GM23338 (cell line): ENCODE measurements around the gene MED13L. TPM values are rescaled to one million over a fixed set of nuclear protein-coding genes. Genes with fewer than 3 reads are reported as not detected.

Source experiments
- ATAC-seq: fragments of 200-7000 bp; cut with Tn5 transposase; 3 replicates; pipeline ENCODE4 v1.9.1; 2020
- DNase-seq: peaks from one replicate; pipeline ENCODE4 v3.0.0-alpha.2; 2015; ENCODE audit warnings: low spot score
- H2AFZ ChIP-seq: fragments of 200-600 bp; sonication (generic); 2 replicates; pipeline ENCODE4 v1.8.0; 2016; ENCODE audit warnings: antibody characterized with exemption, mild to moderate bottlenecking, moderate library complexity
- H3F3A ChIP-seq: fragments of 200-600 bp; sonication (generic); replicated peaks from 2 replicates; pipeline ENCODE4 v1.8.0; 2017; ENCODE audit warnings: antibody characterized with exemption, mixed run types, low read depth
- H3K27ac ChIP-seq: fragments of 200-600 bp; sonication (generic); 2 replicates; pipeline ENCODE4 v1.6.1; 2016; ENCODE audit warnings: low read depth
- H3K27me3 ChIP-seq: fragments of 200-600 bp; sonication (generic); 2 replicates; pipeline ENCODE4 v1.8.0; 2016; ENCODE audit warnings: mild to moderate bottlenecking, mixed run types, moderate library complexity; ENCODE audit not compliant: insufficient read depth
- H3K36me3 ChIP-seq: fragments of 200-600 bp; sonication (generic); 2 replicates; pipeline ENCODE4 v1.8.0; 2016; ENCODE audit warnings: mild to moderate bottlenecking; ENCODE audit not compliant: insufficient read depth
- H3K4me1 ChIP-seq: fragments of 200-600 bp; sonication (generic); 2 replicates; pipeline ENCODE4 v1.8.0; 2016; ENCODE audit warnings: mild to moderate bottlenecking, moderate library complexity; ENCODE audit not compliant: insufficient read depth
- H3K4me2 ChIP-seq: fragments of 200-600 bp; sonication (generic); 2 replicates; pipeline ENCODE4 v1.7.1; 2017; ENCODE audit warnings: mixed run types
- H3K4me3 ChIP-seq: fragments of 200-600 bp; sonication (generic); 2 replicates; pipeline ENCODE4 v1.6.1; 2016; ENCODE audit warnings: mixed run types
- H3K79me2 ChIP-seq: fragments of 200-600 bp; sonication (generic); replicated peaks from 2 replicates; pipeline ENCODE4 v1.8.0; 2017; ENCODE audit warnings: mild to moderate bottlenecking; ENCODE audit not compliant: insufficient read depth
- H3K9me2 ChIP-seq: fragments of 200-600 bp; sonication (generic); 2 replicates; pipeline ENCODE4 v1.8.0; 2017; ENCODE audit not compliant: insufficient read depth
- H4K20me1 ChIP-seq: fragments of 200-600 bp; sonication (generic); replicated peaks from 2 replicates; pipeline ENCODE4 v1.8.0; 2017; ENCODE audit warnings: mild to moderate bottlenecking; ENCODE audit not compliant: insufficient read depth
- H3K27ac Mint-ChIP-seq: 2 replicates; pipeline ENCODE4 v1.8.0; 2020; ENCODE audit warnings: inconsistent platforms, mild to moderate bottlenecking, moderate library complexity, mixed read lengths
- H3K27me3 Mint-ChIP-seq: 3 replicates; pipeline ENCODE4 v1.8.0; 2022; ENCODE audit warnings: low read depth, mild to moderate bottlenecking, moderate library complexity, mixed read lengths, inconsistent platforms; ENCODE audit not compliant: insufficient read depth, poor library complexity
- H3K36me3 Mint-ChIP-seq: 3 replicates; pipeline ENCODE4 v1.8.0; 2021; ENCODE audit warnings: low read depth, mild to moderate bottlenecking, inconsistent platforms, moderate library complexity, mixed read lengths
- H3K4me1 Mint-ChIP-seq: 3 replicates; pipeline ENCODE4 v1.8.0; 2020; ENCODE audit warnings: mild to moderate bottlenecking, inconsistent platforms, mixed read lengths
- H3K4me3 Mint-ChIP-seq: 3 replicates; pipeline ENCODE4 v1.8.0; 2021; ENCODE audit warnings: moderate library complexity, mild to moderate bottlenecking, inconsistent platforms, mixed read lengths
- H3K9me3 Mint-ChIP-seq: 3 replicates; pipeline ENCODE4 v1.8.0; 2020; ENCODE audit warnings: moderate library complexity, mild to moderate bottlenecking, inconsistent platforms, mixed read lengths
- CREB1 ChIP-seq: fragments of 250-450 bp; sonication (Bioruptor Pico); IDR thresholded peaks from 2 replicates; pipeline ENCODE4 v1.5.0; 2020; ENCODE audit warnings: low read depth, mild to moderate bottlenecking, moderate library complexity
- EZH2 ChIP-seq: fragments of 200-600 bp; sonication (generic); IDR thresholded peaks from one replicate; pipeline ENCODE4 v1.8.0; 2017; ENCODE audit warnings: antibody characterized with exemption, mild to moderate bottlenecking, low read depth; ENCODE audit not compliant: unreplicated experiment
- EZH2phosphoT487 ChIP-seq: fragments of 200-600 bp; sonication (generic); IDR thresholded peaks from one replicate; pipeline ENCODE4 v1.8.1; 2018; ENCODE audit warnings: antibody characterized with exemption; ENCODE audit not compliant: unreplicated experiment
- JUNB ChIP-seq: IDR thresholded peaks from one replicate; pipeline ENCODE4 v1.6.1; 2016; ENCODE audit warnings: antibody characterized with exemption; ENCODE audit not compliant: unreplicated experiment
- NANOG ChIP-seq: IDR thresholded peaks from 2 replicates; pipeline ENCODE4 v1.6.1; 2016; ENCODE audit warnings: antibody characterized with exemption, borderline replicate concordance
- POLR2AphosphoS5 ChIP-seq: IDR thresholded peaks from 2 replicates; pipeline ENCODE4 v1.6.1; 2016; ENCODE audit warnings: antibody characterized with exemption, low read depth
- STAT1 ChIP-seq: IDR thresholded peaks from one replicate; pipeline ENCODE4 v1.6.1; 2016; ENCODE audit warnings: antibody characterized with exemption; ENCODE audit not compliant: unreplicated experiment
- ZNF114 ChIP-seq: fragments of 250-450 bp; sonication (Bioruptor Pico); IDR thresholded peaks from 2 replicates; pipeline ENCODE4 v1.5.0; 2020; ENCODE audit warnings: mild to moderate bottlenecking, moderate library complexity
- ZNF331 ChIP-seq: fragments of 250-450 bp; sonication (Bioruptor Pico); IDR thresholded peaks from 2 replicates; pipeline ENCODE4 v1.5.0; 2020; ENCODE audit warnings: low read depth, mild to moderate bottlenecking, moderate library complexity
- polyA plus RNA-seq: library from polyadenylated mRNA; unstranded; fragments of >200 nt; fragmentation: Nextera tagmentation; extraction: Ambion mirVana; gene quantifications from 2 replicates; pipeline ENCODE4 v1.2.1, GENCODE V29; 2016
- total RNA-seq: library from RNA; depleted of rRNA; stranded (reverse); fragments of >200 nt; shearing (Covaris generic); gene quantifications from 2 replicates; pipeline ENCODE4 v1.2.3, GENCODE V29; 2014
- TF ChIP-seq, protein P1 (sequence below), 2 experiments: fragments of 200-600 bp in 1 of 2; sonication (generic) in 1 of 2; conservative IDR thresholded peaks; 2 replicates each; pipeline versions ENCODE4 v1.5.1 to v1.6.1; 2016 to 2017; ENCODE audit warnings: antibody characterized with exemption in 2 of 2, low read depth in 2 of 2, mild to moderate bottlenecking in 2 of 2, moderate library complexity in 1 of 2
- TF ChIP-seq, protein P2 (sequence below): IDR thresholded peaks from 2 replicates; pipeline ENCODE4 v1.6.1; 2016; ENCODE audit warnings: antibody characterized with exemption
- TF ChIP-seq, protein P3 (sequence below): fragments of 250-450 bp; sonication (Bioruptor Pico); IDR thresholded peaks from 2 replicates; pipeline ENCODE4 v1.5.0; 2020; ENCODE audit warnings: mild to moderate bottlenecking, moderate library complexity
- TF ChIP-seq, protein P4 (sequence below): IDR thresholded peaks from one replicate; pipeline ENCODE4 v1.6.1; 2018; ENCODE audit warnings: antibody characterized with exemption; ENCODE audit not compliant: unreplicated experiment

Gene MED13L
- total and polyA plus RNA-seq, 2 experiments from 2014 or later = 20.9 to 73.6 TPM

DNA sequence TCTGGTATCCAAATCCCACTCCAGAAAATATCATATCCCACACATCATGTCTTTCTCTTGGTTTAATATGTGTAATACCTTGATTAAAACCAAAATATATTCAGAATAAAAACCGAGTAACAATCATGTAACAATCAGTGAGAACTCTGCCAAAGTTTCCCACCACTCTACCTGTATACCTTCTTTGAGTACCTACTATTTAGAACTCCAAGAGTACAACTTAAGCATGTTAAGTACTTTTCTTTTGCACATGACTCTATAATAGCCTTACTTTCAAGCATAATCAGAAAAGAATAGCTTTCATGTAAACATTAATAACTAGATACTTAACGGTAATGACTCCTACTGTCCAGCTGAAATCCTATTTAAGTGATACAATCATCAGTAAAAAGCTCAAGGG lies 223.2 kb downstream of the MED13L start:
- no peaks in the 10 kb centered on the region; the same call in 1 of the 2 replicates for H4K20me1 ChIP-seq
- peaks cover 5% of the 10 kb centered on the region for H3K4me1 Mint-ChIP-seq
- H3K4me1 ChIP-seq = no peaks in the 10 kb centered on the region
- no peaks in the 10 kb centered on the region for H3K9me3 Mint-ChIP-seq
- no peak overlapping the region for H3K4me2 ChIP-seq
- H3K9me2 ChIP-seq = no peaks in the 10 kb centered on the region
- H3K27me3 ChIP-seq = no peaks in the 10 kb centered on the region
- no peak overlapping the region for H2AFZ ChIP-seq
- peaks cover 28% of the 10 kb centered on the region for H3K79me2 ChIP-seq
- H3K4me3 ChIP-seq = no peak overlapping the region
- no peak for ATAC-seq
- H3K27ac ChIP-seq = no peak overlapping the region
- H3K36me3 ChIP-seq = no peaks in the 10 kb centered on the region
- no peaks in the 10 kb centered on the region for H3K27me3 Mint-ChIP-seq
- no peak for TF ChIP-seq STAT1
- TF ChIP-seq, protein P1, sequence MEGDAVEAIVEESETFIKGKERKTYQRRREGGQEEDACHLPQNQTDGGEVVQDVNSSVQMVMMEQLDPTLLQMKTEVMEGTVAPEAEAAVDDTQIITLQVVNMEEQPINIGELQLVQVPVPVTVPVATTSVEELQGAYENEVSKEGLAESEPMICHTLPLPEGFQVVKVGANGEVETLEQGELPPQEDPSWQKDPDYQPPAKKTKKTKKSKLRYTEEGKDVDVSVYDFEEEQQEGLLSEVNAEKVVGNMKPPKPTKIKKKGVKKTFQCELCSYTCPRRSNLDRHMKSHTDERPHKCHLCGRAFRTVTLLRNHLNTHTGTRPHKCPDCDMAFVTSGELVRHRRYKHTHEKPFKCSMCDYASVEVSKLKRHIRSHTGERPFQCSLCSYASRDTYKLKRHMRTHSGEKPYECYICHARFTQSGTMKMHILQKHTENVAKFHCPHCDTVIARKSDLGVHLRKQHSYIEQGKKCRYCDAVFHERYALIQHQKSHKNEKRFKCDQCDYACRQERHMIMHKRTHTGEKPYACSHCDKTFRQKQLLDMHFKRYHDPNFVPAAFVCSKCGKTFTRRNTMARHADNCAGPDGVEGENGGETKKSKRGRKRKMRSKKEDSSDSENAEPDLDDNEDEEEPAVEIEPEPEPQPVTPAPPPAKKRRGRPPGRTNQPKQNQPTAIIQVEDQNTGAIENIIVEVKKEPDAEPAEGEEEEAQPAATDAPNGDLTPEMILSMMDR (conservative IDR thresholded peaks at IDR 0.05; ENCODE audit: low read depth in 2 of 2) = no peak
- TF ChIP-seq EZH2phosphoT487 = no peak
- TF ChIP-seq, protein P2, sequence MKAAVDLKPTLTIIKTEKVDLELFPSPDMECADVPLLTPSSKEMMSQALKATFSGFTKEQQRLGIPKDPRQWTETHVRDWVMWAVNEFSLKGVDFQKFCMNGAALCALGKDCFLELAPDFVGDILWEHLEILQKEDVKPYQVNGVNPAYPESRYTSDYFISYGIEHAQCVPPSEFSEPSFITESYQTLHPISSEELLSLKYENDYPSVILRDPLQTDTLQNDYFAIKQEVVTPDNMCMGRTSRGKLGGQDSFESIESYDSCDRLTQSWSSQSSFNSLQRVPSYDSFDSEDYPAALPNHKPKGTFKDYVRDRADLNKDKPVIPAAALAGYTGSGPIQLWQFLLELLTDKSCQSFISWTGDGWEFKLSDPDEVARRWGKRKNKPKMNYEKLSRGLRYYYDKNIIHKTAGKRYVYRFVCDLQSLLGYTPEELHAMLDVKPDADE = no peak
- no peak for TF ChIP-seq ZNF331 (CRISPR knock-in tag)
- no peak for TF ChIP-seq NANOG
- no peak for TF ChIP-seq POLR2AphosphoS5
- TF ChIP-seq, protein P3, sequence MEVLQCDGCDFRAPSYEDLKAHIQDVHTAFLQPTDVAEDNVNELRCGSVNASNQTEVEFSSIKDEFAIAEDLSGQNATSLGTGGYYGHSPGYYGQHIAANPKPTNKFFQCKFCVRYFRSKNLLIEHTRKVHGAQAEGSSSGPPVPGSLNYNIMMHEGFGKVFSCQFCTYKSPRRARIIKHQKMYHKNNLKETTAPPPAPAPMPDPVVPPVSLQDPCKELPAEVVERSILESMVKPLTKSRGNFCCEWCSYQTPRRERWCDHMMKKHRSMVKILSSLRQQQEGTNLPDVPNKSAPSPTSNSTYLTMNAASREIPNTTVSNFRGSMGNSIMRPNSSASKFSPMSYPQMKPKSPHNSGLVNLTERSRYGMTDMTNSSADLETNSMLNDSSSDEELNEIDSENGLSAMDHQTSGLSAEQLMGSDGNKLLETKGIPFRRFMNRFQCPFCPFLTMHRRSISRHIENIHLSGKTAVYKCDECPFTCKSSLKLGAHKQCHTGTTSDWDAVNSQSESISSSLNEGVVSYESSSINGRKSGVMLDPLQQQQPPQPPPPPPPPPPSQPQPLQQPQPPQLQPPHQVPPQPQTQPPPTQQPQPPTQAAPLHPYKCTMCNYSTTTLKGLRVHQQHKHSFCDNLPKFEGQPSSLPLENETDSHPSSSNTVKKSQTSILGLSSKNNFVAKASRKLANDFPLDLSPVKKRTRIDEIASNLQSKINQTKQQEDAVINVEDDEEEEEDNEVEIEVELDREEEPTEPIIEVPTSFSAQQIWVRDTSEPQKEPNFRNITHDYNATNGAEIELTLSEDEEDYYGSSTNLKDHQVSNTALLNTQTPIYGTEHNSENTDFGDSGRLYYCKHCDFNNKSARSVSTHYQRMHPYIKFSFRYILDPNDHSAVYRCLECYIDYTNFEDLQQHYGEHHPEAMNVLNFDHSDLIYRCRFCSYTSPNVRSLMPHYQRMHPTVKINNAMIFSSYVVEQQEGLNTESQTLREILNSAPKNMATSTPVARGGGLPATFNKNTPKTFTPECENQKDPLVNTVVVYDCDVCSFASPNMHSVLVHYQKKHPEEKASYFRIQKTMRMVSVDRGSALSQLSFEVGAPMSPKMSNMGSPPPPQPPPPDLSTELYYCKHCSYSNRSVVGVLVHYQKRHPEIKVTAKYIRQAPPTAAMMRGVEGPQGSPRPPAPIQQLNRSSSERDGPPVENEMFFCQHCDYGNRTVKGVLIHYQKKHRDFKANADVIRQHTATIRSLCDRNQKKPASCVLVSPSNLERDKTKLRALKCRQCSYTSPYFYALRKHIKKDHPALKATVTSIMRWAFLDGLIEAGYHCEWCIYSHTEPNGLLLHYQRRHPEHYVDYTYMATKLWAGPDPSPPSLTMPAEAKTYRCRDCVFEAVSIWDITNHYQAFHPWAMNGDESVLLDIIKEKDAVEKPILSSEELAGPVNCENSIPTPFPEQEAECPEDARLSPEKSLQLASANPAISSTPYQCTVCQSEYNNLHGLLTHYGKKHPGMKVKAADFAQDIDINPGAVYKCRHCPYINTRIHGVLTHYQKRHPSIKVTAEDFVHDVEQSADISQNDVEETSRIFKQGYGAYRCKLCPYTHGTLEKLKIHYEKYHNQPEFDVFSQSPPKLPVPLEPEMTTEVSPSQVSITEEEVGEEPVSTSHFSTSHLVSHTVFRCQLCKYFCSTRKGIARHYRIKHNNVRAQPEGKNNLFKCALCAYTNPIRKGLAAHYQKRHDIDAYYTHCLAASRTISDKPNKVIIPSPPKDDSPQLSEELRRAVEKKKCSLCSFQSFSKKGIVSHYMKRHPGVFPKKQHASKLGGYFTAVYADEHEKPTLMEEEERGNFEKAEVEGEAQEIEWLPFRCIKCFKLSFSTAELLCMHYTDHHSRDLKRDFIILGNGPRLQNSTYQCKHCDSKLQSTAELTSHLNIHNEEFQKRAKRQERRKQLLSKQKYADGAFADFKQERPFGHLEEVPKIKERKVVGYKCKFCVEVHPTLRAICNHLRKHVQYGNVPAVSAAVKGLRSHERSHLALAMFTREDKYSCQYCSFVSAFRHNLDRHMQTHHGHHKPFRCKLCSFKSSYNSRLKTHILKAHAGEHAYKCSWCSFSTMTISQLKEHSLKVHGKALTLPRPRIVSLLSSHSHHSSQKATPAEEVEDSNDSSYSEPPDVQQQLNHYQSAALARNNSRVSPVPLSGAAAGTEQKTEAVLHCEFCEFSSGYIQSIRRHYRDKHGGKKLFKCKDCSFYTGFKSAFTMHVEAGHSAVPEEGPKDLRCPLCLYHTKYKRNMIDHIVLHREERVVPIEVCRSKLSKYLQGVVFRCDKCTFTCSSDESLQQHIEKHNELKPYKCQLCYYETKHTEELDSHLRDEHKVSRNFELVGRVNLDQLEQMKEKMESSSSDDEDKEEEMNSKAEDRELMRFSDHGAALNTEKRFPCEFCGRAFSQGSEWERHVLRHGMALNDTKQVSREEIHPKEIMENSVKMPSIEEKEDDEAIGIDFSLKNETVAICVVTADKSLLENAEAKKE (CRISPR knock-in tag) = no peak
- TF ChIP-seq, protein P4, sequence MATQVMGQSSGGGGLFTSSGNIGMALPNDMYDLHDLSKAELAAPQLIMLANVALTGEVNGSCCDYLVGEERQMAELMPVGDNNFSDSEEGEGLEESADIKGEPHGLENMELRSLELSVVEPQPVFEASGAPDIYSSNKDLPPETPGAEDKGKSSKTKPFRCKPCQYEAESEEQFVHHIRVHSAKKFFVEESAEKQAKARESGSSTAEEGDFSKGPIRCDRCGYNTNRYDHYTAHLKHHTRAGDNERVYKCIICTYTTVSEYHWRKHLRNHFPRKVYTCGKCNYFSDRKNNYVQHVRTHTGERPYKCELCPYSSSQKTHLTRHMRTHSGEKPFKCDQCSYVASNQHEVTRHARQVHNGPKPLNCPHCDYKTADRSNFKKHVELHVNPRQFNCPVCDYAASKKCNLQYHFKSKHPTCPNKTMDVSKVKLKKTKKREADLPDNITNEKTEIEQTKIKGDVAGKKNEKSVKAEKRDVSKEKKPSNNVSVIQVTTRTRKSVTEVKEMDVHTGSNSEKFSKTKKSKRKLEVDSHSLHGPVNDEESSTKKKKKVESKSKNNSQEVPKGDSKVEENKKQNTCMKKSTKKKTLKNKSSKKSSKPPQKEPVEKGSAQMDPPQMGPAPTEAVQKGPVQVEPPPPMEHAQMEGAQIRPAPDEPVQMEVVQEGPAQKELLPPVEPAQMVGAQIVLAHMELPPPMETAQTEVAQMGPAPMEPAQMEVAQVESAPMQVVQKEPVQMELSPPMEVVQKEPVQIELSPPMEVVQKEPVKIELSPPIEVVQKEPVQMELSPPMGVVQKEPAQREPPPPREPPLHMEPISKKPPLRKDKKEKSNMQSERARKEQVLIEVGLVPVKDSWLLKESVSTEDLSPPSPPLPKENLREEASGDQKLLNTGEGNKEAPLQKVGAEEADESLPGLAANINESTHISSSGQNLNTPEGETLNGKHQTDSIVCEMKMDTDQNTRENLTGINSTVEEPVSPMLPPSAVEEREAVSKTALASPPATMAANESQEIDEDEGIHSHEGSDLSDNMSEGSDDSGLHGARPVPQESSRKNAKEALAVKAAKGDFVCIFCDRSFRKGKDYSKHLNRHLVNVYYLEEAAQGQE = no peak
- no peak for TF ChIP-seq ZNF114 (CRISPR knock-in tag)
- TF ChIP-seq JUNB = no peak
- no peak for TF ChIP-seq CREB1 (CRISPR knock-in tag)
- TF ChIP-seq EZH2 = no peak
- no peak overlapping the region for H3K4me3 Mint-ChIP-seq
- DNase-seq = no peak
- H3K36me3 Mint-ChIP-seq = no peaks in the 10 kb centered on the region
- no peaks in the 10 kb centered on the region for H3F3A ChIP-seq
- peak overlapping the region; percentile 7; the same call in 1 of the 2 replicates for H3K27ac Mint-ChIP-seq
